ENCODE results near the gene TMEM80.
"Not testable (repeated sequence)": the region's sequence is repeated elsewhere in the genome, so short reads cannot be mapped to it uniquely, and the experiment has no call there.

TMEM80 gene

GRCh38 chr11:695538-696248 is at the start of gene TMEM80:
TSS of gene TMEM80 (plus strand) at chr11:695816. CDS start at chr11:695828, 12 bp downstream.
- DNase-seq (ENCODE audit: low read depth), result peak; percentile 95

GRCh38 chr11:646214-646613 is 49.4 kb upstream of the TMEM80 start:
- no peak for DNase-seq (ENCODE audit: low read depth)

- not testable (repeated sequence) for DNase-seq (ENCODE audit: low read depth)
These were observed 47.9 kb upstream of the TMEM80 start for GRCh38 chr11:647672-648158.

- DNase-seq (ENCODE audit: low read depth), result no peak
These were observed 45.1 kb upstream of the TMEM80 start for GRCh38 chr11:650482-650881.

GRCh38 chr11:653136-653535 is 42.5 kb upstream of the TMEM80 start:
- not testable (repeated sequence) for DNase-seq (ENCODE audit: low read depth)

- DNase-seq (ENCODE audit: low read depth), result no peak
These were observed 41.8 kb upstream of the TMEM80 start for GRCh38 chr11:653837-654236.

- DNase-seq (ENCODE audit: low read depth), result not testable (repeated sequence)
These were observed 41.2 kb upstream of the TMEM80 start for GRCh38 chr11:654444-654843.

GRCh38 chr11:655036-655726 is 40.4 kb upstream of the TMEM80 start:
- no peak for DNase-seq (ENCODE audit: low read depth)

- no peak for DNase-seq (ENCODE audit: low read depth)
These were observed 39.2 kb upstream of the TMEM80 start for GRCh38 chr11:656426-656825.

- DNase-seq (ENCODE audit: low read depth), result no peak
These were observed 38.8 kb upstream of the TMEM80 start for GRCh38 chr11:656866-657265.

GRCh38 chr11:657691-658126 is 37.9 kb upstream of the TMEM80 start:
- no peak for DNase-seq (ENCODE audit: low read depth)

- no peak for DNase-seq (ENCODE audit: low read depth)
These were observed 36.0 kb upstream of the TMEM80 start for GRCh38 chr11:659532-660085.

- no peak for DNase-seq (ENCODE audit: low read depth)
These were observed 35.3 kb upstream of the TMEM80 start for GRCh38 chr11:660281-660680.

- DNase-seq (ENCODE audit: low read depth), result no peak
These were observed 34.8 kb upstream of the TMEM80 start for GRCh38 chr11:660681-661444.

GRCh38 chr11:662689-663274 is 32.8 kb upstream of the TMEM80 start:
- no peak for DNase-seq (ENCODE audit: low read depth)

GRCh38 chr11:665062-665703 is 30.4 kb upstream of the TMEM80 start:
- DNase-seq (ENCODE audit: low read depth), result no peak

GRCh38 chr11:665704-666281 is 29.8 kb upstream of the TMEM80 start:
- DNase-seq (ENCODE audit: low read depth), result no peak

GRCh38 chr11:673866-674265 is 21.8 kb upstream of the TMEM80 start:
- DNase-seq (ENCODE audit: low read depth), result no peak

GRCh38 chr11:674406-674805 is 21.2 kb upstream of the TMEM80 start:
- no peak for DNase-seq (ENCODE audit: low read depth)

GRCh38 chr11:678297-678696 is 17.3 kb upstream of the TMEM80 start:
- DNase-seq (ENCODE audit: low read depth), result no peak
